ENCODE data around the gene FAM149B1.

The FAM149B1 gene

DNA sequence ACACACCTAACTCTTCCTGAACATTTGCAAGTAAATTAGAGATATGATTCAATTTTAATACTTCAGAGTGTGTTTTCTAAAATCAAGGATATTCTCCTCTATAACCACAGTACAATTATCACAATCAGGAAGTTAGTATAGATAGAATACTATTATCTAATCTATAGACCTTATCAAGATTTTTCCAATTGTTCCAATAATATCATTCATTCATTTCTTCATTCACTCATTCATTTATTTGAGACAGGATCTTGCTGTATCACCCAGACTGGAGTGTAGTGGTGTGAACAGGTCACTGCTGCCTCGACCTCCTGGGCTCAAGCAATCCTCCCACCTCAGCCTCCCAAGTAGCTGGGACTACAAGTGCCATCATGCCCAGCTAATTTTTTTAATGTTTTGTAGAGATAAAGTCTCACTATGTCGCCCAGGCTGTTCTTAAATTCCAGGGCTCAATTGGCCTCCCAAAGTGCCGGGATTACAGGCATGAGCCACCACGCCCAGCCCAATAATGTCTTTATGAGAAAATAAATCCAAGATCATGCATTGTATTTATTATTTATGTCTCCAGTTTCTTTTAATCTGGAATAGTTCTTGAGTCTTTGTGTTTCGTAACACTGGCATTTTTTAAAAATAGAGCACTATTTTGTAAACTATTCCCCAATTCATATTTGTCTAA lies 95.1 kb downstream of the FAM149B1 start:
- DNase-seq (ENCODE audit: low read depth), result no peak
- H3K4me3 ChIP-seq (ENCODE audit: low read length), result no peak overlapping the region
- TF ChIP-seq, protein P1, sequence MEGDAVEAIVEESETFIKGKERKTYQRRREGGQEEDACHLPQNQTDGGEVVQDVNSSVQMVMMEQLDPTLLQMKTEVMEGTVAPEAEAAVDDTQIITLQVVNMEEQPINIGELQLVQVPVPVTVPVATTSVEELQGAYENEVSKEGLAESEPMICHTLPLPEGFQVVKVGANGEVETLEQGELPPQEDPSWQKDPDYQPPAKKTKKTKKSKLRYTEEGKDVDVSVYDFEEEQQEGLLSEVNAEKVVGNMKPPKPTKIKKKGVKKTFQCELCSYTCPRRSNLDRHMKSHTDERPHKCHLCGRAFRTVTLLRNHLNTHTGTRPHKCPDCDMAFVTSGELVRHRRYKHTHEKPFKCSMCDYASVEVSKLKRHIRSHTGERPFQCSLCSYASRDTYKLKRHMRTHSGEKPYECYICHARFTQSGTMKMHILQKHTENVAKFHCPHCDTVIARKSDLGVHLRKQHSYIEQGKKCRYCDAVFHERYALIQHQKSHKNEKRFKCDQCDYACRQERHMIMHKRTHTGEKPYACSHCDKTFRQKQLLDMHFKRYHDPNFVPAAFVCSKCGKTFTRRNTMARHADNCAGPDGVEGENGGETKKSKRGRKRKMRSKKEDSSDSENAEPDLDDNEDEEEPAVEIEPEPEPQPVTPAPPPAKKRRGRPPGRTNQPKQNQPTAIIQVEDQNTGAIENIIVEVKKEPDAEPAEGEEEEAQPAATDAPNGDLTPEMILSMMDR (IDR thresholded peaks at IDR 0.05; ENCODE audit: insufficient read depth, low read depth, low read length, missing control alignments), result no peak

DNA sequence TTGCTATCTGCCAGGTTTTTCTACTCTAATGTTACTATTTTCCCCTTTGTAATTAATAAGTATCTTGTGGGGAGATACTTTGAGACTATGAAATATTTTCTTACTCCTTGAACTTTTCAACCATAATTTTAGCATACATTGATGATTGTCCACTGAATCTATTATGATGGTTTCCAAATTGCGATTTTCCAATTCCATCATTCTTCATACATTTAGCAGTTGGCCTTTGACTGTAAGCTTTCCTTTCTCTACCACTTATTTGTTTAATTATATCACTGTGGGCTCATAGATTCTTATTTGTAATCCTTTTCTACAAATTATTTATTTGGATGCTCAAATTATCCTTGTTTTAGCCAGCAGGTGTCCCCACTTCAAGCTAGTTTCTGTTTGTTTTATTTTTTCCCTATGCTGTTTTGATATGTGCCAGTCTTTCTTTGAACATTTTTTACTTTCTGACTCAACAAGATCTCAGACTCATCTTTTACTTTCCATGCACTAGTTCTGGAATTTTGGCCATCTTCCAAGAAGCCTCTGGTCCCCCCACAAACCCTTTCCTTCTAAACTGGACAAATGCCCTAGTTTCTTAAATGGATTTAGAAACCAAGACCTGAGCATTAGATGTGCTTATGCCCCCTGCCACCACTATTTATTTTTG lies 95.9 kb downstream of the FAM149B1 start:
- TF ChIP-seq, protein P1 (IDR thresholded peaks at IDR 0.05; ENCODE audit: insufficient read depth, low read depth, low read length, missing control alignments), result peak; percentile 55
- H3K4me3 ChIP-seq (ENCODE audit: low read length), result no peak overlapping the region
- DNase-seq (ENCODE audit: low read depth), result peak; percentile 41

DNA sequence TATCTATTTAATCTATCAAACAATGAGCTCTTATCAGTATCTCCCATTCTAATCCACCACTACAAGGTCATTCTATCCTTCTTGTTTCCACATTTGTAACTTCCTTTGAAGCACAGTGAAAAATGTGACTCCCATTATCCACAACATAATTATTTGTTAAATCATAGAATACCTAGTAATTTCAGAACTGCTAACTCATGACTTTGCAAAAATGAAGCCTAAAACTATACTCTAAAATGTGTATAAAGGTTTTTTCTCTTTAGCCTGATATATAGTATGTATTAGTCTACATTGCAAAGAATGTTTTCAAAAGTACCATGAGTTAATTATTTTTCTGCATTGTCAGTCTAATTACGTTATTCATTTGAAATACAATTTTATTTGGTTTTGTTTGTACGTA lies 96.5 kb downstream of the FAM149B1 start:
- TF ChIP-seq, protein P1 (IDR thresholded peaks at IDR 0.05; ENCODE audit: insufficient read depth, low read depth, low read length, missing control alignments), result no peak
- DNase-seq (ENCODE audit: low read depth), result no peak
- no peak overlapping the region for H3K4me3 ChIP-seq (ENCODE audit: low read length)

DNA sequence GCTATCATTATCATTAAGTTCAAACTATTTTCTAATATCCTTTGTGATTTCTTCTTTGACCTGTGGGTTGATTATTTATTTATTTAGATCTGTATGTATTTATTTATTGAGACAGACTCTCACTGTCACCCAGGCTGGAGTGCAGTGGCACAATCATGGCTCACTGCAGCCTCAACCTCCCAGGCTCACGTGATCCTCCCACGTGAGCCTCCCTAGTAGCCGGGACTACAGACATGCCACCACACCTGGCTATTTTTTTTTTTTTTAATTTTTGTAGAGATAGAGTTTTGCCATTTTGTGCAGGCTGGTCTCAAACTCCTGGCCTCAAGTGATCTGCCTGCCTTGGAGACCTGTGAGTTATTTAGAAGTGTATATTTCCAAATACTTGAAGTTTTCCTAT lies 113.2 kb downstream of the FAM149B1 start:
- H3K4me3 ChIP-seq (ENCODE audit: low read length), result no peak overlapping the region
- TF ChIP-seq, protein P1 (IDR thresholded peaks at IDR 0.05; ENCODE audit: insufficient read depth, low read depth, low read length, missing control alignments), result no peak
- no peak for DNase-seq (ENCODE audit: low read depth)

DNA sequence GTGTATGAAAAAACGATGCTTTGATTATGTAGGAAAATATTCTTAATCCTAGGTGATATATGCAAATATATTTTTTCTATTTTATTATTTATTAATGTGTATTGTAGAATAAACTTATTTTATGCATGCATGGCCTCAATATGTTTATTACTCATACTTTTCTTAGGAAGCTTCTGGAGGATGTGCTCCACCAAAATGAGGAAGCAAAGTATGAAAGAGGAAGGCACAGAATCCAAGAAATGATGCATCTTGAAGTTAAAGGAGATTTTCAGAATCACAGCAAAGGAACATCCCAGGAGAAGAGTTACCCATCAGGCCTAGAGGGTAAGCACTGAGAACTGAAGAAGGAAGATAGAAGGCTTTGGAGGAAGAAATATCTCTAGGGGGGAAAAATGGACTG lies 119.5 kb downstream of the FAM149B1 start:
- no peak overlapping the region for H3K4me3 ChIP-seq (ENCODE audit: low read length)
- TF ChIP-seq, protein P1 (IDR thresholded peaks at IDR 0.05; ENCODE audit: insufficient read depth, low read depth, low read length, missing control alignments), result no peak

DNA sequence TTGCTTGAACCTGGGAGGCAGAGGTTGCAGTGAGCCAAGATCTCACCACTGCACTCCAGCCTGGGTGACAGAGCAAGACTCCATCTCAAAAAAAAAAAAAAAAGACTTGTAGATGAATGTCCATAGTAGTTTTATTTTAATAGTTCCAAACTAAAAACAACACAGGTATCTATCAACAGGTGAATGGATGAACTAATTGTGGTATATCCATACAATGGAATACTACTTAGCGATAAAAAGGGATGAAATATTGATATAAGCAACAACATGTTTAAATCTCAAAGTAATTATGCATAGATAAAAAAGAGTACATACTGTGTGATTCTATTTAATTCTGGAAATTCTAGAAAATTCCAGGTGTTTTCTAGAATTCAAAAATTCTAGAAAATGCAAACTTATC lies 122.0 kb downstream of the FAM149B1 start:
- no peak overlapping the region for H3K4me3 ChIP-seq (ENCODE audit: low read length)
- TF ChIP-seq, protein P1 (IDR thresholded peaks at IDR 0.05; ENCODE audit: insufficient read depth, low read depth, low read length, missing control alignments), result no peak
- DNase-seq (ENCODE audit: low read depth), result no peak

More for the DNA sequence above, 119.5 kb downstream of the FAM149B1 start:
- no peak for DNase-seq (ENCODE audit: low read depth)
